ENCODE measurements around the gene DCAF10.

- TF ChIP-seq CTCF (IDR thresholded peaks at IDR 0.05): no peak
- TF ChIP-seq POLR2A (IDR thresholded peaks at IDR 0.05): no peak
Measured at GRCh38 chr9:37909326-37909725, 108.7 kb downstream of the DCAF10 start.
